ENCODE measurements around the gene RPGRIP1.

- TF ChIP-seq, protein P1, sequence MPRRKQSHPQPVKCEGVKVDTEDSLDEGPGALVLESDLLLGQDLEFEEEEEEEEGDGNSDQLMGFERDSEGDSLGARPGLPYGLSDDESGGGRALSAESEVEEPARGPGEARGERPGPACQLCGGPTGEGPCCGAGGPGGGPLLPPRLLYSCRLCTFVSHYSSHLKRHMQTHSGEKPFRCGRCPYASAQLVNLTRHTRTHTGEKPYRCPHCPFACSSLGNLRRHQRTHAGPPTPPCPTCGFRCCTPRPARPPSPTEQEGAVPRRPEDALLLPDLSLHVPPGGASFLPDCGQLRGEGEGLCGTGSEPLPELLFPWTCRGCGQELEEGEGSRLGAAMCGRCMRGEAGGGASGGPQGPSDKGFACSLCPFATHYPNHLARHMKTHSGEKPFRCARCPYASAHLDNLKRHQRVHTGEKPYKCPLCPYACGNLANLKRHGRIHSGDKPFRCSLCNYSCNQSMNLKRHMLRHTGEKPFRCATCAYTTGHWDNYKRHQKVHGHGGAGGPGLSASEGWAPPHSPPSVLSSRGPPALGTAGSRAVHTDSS (tag by site-specific recombination; IDR thresholded peaks at IDR 0.05) = no peak
- TF ChIP-seq CTCF (tag by site-specific recombination; IDR thresholded peaks at IDR 0.05) = no peak
- no peak for TF ChIP-seq ZFP37 (tag by site-specific recombination; IDR thresholded peaks at IDR 0.05)
- TF ChIP-seq, protein P2, sequence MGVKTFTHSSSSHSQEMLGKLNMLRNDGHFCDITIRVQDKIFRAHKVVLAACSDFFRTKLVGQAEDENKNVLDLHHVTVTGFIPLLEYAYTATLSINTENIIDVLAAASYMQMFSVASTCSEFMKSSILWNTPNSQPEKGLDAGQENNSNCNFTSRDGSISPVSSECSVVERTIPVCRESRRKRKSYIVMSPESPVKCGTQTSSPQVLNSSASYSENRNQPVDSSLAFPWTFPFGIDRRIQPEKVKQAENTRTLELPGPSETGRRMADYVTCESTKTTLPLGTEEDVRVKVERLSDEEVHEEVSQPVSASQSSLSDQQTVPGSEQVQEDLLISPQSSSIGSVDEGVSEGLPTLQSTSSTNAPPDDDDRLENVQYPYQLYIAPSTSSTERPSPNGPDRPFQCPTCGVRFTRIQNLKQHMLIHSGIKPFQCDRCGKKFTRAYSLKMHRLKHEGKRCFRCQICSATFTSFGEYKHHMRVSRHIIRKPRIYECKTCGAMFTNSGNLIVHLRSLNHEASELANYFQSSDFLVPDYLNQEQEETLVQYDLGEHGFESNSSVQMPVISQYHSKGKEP (tag by site-specific recombination; IDR thresholded peaks at IDR 0.05) = no peak
- no peak for TF ChIP-seq ZNF239 (tag by site-specific recombination; IDR thresholded peaks at IDR 0.05)
- TF ChIP-seq, protein P3, sequence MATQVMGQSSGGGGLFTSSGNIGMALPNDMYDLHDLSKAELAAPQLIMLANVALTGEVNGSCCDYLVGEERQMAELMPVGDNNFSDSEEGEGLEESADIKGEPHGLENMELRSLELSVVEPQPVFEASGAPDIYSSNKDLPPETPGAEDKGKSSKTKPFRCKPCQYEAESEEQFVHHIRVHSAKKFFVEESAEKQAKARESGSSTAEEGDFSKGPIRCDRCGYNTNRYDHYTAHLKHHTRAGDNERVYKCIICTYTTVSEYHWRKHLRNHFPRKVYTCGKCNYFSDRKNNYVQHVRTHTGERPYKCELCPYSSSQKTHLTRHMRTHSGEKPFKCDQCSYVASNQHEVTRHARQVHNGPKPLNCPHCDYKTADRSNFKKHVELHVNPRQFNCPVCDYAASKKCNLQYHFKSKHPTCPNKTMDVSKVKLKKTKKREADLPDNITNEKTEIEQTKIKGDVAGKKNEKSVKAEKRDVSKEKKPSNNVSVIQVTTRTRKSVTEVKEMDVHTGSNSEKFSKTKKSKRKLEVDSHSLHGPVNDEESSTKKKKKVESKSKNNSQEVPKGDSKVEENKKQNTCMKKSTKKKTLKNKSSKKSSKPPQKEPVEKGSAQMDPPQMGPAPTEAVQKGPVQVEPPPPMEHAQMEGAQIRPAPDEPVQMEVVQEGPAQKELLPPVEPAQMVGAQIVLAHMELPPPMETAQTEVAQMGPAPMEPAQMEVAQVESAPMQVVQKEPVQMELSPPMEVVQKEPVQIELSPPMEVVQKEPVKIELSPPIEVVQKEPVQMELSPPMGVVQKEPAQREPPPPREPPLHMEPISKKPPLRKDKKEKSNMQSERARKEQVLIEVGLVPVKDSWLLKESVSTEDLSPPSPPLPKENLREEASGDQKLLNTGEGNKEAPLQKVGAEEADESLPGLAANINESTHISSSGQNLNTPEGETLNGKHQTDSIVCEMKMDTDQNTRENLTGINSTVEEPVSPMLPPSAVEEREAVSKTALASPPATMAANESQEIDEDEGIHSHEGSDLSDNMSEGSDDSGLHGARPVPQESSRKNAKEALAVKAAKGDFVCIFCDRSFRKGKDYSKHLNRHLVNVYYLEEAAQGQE (tag by site-specific recombination; IDR thresholded peaks at IDR 0.05) = no peak
- no peak for TF ChIP-seq ZBTB1 (tag by site-specific recombination; IDR thresholded peaks at IDR 0.05)
- TF ChIP-seq ZNF433 (tag by site-specific recombination; IDR thresholded peaks at IDR 0.05; ENCODE audit: low read depth) = no peak
- no peak for TF ChIP-seq ZNF132 (tag by site-specific recombination; IDR thresholded peaks at IDR 0.05; ENCODE audit: borderline replicate concordance)
These were observed 48.7 kb upstream of the RPGRIP1 start for GRCh38 chr14:21231020-21231652.
